ENCODE results near the gene BASP1. TPM values are rescaled to one million over a fixed set of nuclear protein-coding genes. Genes with fewer than 3 reads are reported as not detected.

Gene BASP1
- total RNA-seq, 1 donor from 2014 or later = 78.7 TPM

DNA sequence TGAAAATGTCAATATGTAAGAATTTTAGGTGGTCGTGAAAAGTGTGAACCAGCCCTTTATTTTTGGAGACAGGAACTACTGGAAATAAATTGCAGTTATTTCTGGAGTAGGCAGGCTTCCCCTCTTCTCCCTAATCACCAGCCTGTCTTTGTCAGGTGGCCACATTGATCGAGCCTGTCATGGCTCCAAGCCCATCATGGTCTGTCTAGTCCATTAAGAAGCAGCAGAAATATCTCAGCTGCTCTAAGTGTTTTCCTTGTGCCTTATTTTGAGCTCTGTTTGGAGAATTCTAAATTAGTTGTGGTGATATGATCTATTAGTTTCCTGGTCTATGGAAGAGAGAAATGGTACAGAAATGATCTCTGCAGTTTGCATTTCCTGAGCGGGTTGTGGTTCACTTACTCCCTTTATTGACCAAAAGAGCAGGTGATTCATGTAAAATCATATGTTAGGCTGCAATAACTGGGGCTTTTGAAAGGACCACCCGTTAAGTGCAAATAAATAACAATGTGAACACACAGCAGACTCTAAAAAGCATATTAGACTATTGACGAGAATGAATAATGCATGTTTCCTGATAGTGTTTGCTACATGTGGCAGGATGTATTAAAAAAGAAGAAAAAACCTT, 42.3 kb downstream of the BASP1 start:
- H3K36me3 ChIP-seq (ENCODE audit: control insufficient read depth, insufficient read depth, low read length) = peaks cover 3% of the 10 kb centered on the region
- DNase-seq (ENCODE audit: low read depth) = no peak
- no peak for FAIRE-seq
- TF ChIP-seq, protein P1, sequence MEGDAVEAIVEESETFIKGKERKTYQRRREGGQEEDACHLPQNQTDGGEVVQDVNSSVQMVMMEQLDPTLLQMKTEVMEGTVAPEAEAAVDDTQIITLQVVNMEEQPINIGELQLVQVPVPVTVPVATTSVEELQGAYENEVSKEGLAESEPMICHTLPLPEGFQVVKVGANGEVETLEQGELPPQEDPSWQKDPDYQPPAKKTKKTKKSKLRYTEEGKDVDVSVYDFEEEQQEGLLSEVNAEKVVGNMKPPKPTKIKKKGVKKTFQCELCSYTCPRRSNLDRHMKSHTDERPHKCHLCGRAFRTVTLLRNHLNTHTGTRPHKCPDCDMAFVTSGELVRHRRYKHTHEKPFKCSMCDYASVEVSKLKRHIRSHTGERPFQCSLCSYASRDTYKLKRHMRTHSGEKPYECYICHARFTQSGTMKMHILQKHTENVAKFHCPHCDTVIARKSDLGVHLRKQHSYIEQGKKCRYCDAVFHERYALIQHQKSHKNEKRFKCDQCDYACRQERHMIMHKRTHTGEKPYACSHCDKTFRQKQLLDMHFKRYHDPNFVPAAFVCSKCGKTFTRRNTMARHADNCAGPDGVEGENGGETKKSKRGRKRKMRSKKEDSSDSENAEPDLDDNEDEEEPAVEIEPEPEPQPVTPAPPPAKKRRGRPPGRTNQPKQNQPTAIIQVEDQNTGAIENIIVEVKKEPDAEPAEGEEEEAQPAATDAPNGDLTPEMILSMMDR (IDR thresholded peaks at IDR 0.05; ENCODE audit: insufficient read depth, low read length, severe bottlenecking) = no peak
- H3K27me3 ChIP-seq (ENCODE audit: control insufficient read depth, insufficient read depth, low read length) = no peaks in the 10 kb centered on the region
- no peak overlapping the region for H3K4me3 ChIP-seq (ENCODE audit: low read depth, low read length)

DNA sequence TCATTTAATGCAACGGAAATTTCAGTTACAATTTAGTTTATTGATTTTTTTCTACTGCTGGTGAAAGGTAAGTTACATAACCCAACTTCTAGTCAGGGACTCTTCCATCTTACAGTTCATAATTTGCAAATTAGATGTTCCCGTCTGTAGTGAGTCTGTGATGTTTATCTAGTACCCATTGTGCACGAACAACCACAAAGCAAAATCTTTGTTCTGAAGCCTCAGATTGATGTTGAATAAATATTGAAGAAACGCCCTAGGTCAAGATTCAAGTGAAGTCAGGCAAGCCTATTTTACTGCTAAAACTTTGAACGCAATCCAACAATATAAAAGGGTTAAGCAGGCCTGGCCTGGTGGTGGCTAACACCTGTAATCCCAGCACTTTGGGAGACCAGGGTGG, 43.1 kb downstream of the BASP1 start:
- Histone ChIP-seq H3K27me3 (ENCODE audit: control insufficient read depth, insufficient read depth, low read length) (no peaks in the 10 kb centered on the region), H3K36me3 (ENCODE audit: control insufficient read depth, insufficient read depth, low read length) (peaks cover 3% of the 10 kb centered on the region), H3K4me3 (ENCODE audit: low read depth, low read length) (no peak overlapping the region)
- DNase-seq (ENCODE audit: low read depth) (no peak), FAIRE-seq (no peak)
- TF ChIP-seq, protein P1 (IDR thresholded peaks at IDR 0.05; ENCODE audit: insufficient read depth, low read length, severe bottlenecking) = no peak

DNA sequence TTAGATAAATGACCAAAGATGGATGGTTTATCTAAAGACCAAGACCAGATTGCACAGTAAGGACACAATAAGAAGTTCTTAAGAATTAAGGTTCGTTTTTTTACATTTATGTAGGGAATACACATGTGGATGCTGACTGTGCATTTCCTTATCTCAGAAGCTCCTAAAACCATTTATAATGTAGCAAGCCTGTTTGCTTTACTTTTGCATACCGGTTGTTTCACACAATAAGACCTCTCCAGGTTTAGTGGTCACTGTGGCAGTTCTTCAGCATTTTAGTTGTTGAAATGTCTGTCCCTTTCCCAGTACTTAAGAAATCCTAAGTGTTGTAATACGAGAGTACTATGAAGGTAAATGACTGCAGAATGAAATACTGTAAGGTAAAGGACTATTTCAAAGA, 43.6 kb downstream of the BASP1 start:
- H3K4me3 ChIP-seq (ENCODE audit: low read depth, low read length) = no peak overlapping the region
- DNase-seq (ENCODE audit: low read depth) = no peak
- H3K36me3 ChIP-seq (ENCODE audit: control insufficient read depth, insufficient read depth, low read length) = peaks cover 3% of the 10 kb centered on the region
- TF ChIP-seq, protein P1 (IDR thresholded peaks at IDR 0.05; ENCODE audit: insufficient read depth, low read length, severe bottlenecking) = no peak
- FAIRE-seq = no peak
- H3K27me3 ChIP-seq (ENCODE audit: control insufficient read depth, insufficient read depth, low read length) = no peaks in the 10 kb centered on the region

DNA sequence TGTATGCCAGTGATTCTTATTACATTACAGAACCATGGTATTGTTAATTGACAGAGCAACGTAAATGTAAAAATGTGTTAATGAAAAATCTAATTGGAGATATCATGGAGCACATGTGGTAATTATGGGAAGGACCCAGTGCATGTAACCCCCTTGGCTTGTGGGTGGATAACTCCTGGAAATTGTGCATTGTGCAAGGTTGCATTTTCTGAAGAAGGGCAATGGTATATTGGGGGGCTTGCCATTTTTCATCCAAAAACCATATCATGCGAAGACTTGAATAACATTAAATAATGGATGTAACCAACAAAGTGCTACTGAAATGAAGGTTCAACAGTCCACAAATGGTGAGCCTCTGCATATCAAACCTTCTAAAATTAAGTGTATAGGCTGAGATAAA, 47.6 kb downstream of the BASP1 start:
- Histone ChIP-seq H3K4me3 (ENCODE audit: low read depth, low read length) (no peak overlapping the region), H3K36me3 (ENCODE audit: control insufficient read depth, insufficient read depth, low read length) (peaks cover 2% of the 10 kb centered on the region), H3K27me3 (ENCODE audit: control insufficient read depth, insufficient read depth, low read length) (no peaks in the 10 kb centered on the region)
- TF ChIP-seq, protein P1 (IDR thresholded peaks at IDR 0.05; ENCODE audit: insufficient read depth, low read length, severe bottlenecking) = no peak
- no peak for DNase-seq (ENCODE audit: low read depth)
- FAIRE-seq = no peak

DNA sequence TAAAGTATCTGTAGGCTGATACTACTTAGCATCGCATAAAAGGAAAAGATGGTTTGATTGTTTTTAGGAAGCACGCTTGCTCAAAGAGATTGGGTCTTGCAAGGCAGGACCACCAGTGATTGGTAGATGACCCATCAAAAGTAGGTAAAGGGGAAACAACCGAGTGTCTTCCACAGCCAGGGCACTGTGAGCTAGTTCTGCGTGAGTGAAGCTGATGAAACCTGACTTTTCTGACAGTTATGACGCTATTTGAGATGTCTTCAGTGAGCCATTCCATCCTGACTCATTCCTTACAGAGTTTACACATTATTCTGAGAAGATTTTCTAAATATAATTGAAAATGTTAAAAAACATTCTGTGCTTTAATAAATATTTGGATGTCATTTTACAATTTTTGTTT, 49.7 kb downstream of the BASP1 start:
- FAIRE-seq (no peak), DNase-seq (ENCODE audit: low read depth) (no peak)
- H3K4me3 ChIP-seq (ENCODE audit: low read depth, low read length) = no peak overlapping the region
- peaks cover 2% of the 10 kb centered on the region for H3K36me3 ChIP-seq (ENCODE audit: control insufficient read depth, insufficient read depth, low read length)
- TF ChIP-seq, protein P1 (IDR thresholded peaks at IDR 0.05; ENCODE audit: insufficient read depth, low read length, severe bottlenecking) = no peak
- no peaks in the 10 kb centered on the region for H3K27me3 ChIP-seq (ENCODE audit: control insufficient read depth, insufficient read depth, low read length)

DNA sequence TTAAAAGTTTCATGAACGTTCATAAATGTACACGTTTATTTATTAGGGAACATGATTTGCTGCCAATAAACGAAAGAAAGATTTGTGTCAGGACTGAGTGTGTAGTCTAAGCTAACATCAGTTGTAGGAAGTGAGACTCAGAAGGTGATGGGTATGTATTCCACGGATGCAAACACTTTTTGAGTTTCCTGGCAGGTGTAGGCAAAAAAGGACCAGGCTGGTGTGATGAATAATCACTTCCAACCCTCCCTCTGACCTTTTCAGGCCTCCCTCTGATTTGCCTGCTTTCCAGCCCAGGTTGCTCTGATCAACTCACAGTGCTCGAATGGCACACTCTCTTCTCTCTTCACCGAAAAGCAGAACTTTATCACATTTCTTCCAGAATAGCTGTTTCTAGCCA, 51.8 kb downstream of the BASP1 start:
- DNase-seq (ENCODE audit: low read depth) (no peak), FAIRE-seq (no peak)
- Histone ChIP-seq H3K4me3 (ENCODE audit: low read depth, low read length) (no peak overlapping the region), H3K36me3 (ENCODE audit: control insufficient read depth, insufficient read depth, low read length) (peaks cover 2% of the 10 kb centered on the region), H3K27me3 (ENCODE audit: control insufficient read depth, insufficient read depth, low read length) (no peaks in the 10 kb centered on the region)
- TF ChIP-seq, protein P1 (IDR thresholded peaks at IDR 0.05; ENCODE audit: insufficient read depth, low read length, severe bottlenecking) = no peak
